ENCODE data around the gene AMD1.

- TF ChIP-seq CTCF (IDR thresholded peaks at IDR 0.05), result no peak
- TF ChIP-seq POLR2A (IDR thresholded peaks at IDR 0.05), result no peak
Measured at GRCh38 chr6:110897433-110897832, 22.8 kb downstream of the AMD1 start.

All from thyroid gland (tissue), 4 donors.